HUDEP-2 (cell line): ENCODE results near the gene ADAMTS18.

Experiments
- DNase-seq, 76 experiments: peaks; one replicate each; lab custom pipeline; 2025; ENCODE audit not compliant: unreplicated experiment in 76 of 76; lab: John Stamatoyannopoulos, UW

ADAMTS18 gene

GRCh38 chr16:77233799-77234519 lies 200.9 kb downstream of the ADAMTS18 start:
- DNase-seq, result no peak
